Dendritic cell treated with granulocyte-macrophage colony-stimulating factor and Interleukin-4, amounts not matched to agents 40 ng/mL and 50 ng/mL, for 4 days (primary cell): Measurements from ENCODE around the gene XRCC4.

Source experiments
- H3K27ac Mint-ChIP-seq: one replicate; pipeline ENCODE4 v1.8.0; 2022; ENCODE audit warnings: mild to moderate bottlenecking, mixed read lengths
- H3K27me3 Mint-ChIP-seq: one replicate; pipeline ENCODE4 v1.8.0; 2022; ENCODE audit warnings: mild to moderate bottlenecking, mixed read lengths
- H3K36me3 Mint-ChIP-seq: one replicate; pipeline ENCODE4 v1.8.0; 2022; ENCODE audit warnings: low read depth, mixed read lengths
- H3K4me1 Mint-ChIP-seq: one replicate; pipeline ENCODE4 v1.8.0; 2022; ENCODE audit warnings: low read depth, mixed read lengths
- H3K4me3 Mint-ChIP-seq: one replicate; pipeline ENCODE4 v1.8.0; 2022; ENCODE audit warnings: mild to moderate bottlenecking, moderate library complexity, mixed read lengths
- H3K9me3 Mint-ChIP-seq: one replicate; pipeline ENCODE4 v1.8.0; 2022; ENCODE audit warnings: mixed read lengths
- intact Hi-C: fragments of 100-400 bp; cut with micrococcal nuclease; formaldehyde crosslinking; loops from one replicate; pipeline ENCODE4 v1.15.0; 2022

XRCC4 gene

GRCh38 chr5:83313436-83313835, 236.1 kb downstream of the XRCC4 start:
- peaks cover 14% of the 10 kb centered on the region for H3K4me1 Mint-ChIP-seq
- peaks cover 18% of the 10 kb centered on the region for H3K9me3 Mint-ChIP-seq
- H3K27me3 Mint-ChIP-seq = no peaks in the 10 kb centered on the region
- intact Hi-C loops = loop anchor here (5.0 kb wide), 1 partner anchor 159 kb away; the partner anchor contains the start of gene VCAN
- H3K36me3 Mint-ChIP-seq = peaks cover 7% of the 10 kb centered on the region
- peak overlapping the region; percentile 74 for H3K27ac Mint-ChIP-seq
- no peak overlapping the region for H3K4me3 Mint-ChIP-seq

GRCh38 chr5:83321483-83322055, 244.2 kb downstream of the XRCC4 start:
- H3K27me3 Mint-ChIP-seq = no peaks in the 10 kb centered on the region
- no peak overlapping the region for H3K4me3 Mint-ChIP-seq
- H3K36me3 Mint-ChIP-seq = peaks cover 9% of the 10 kb centered on the region
- peaks cover 17% of the 10 kb centered on the region for H3K9me3 Mint-ChIP-seq
- intact Hi-C loops = no loop called here
- peaks cover 15% of the 10 kb centered on the region for H3K4me1 Mint-ChIP-seq
- H3K27ac Mint-ChIP-seq = no peak overlapping the region

GRCh38 chr5:83322273-83322924, 245.1 kb downstream of the XRCC4 start:
- H3K9me3 Mint-ChIP-seq = peaks cover 17% of the 10 kb centered on the region
- peaks cover 15% of the 10 kb centered on the region for H3K4me1 Mint-ChIP-seq
- H3K4me3 Mint-ChIP-seq = no peak overlapping the region
- no peaks in the 10 kb centered on the region for H3K27me3 Mint-ChIP-seq
- peak overlapping the region; percentile 37 for H3K27ac Mint-ChIP-seq
- intact Hi-C loops = no loop called here
- peaks cover 9% of the 10 kb centered on the region for H3K36me3 Mint-ChIP-seq

- H3K4me1 Mint-ChIP-seq = peaks cover 15% of the 10 kb centered on the region
- intact Hi-C loops = no loop called here
- peaks cover 25% of the 10 kb centered on the region for H3K9me3 Mint-ChIP-seq
- H3K27me3 Mint-ChIP-seq = no peaks in the 10 kb centered on the region
- H3K36me3 Mint-ChIP-seq = peaks cover 9% of the 10 kb centered on the region
- no peak overlapping the region for H3K4me3 Mint-ChIP-seq
- H3K27ac Mint-ChIP-seq = no peak overlapping the region
Observed at GRCh38 chr5:83323557-83324180, 246.3 kb downstream of the XRCC4 start.

GRCh38 chr5:83331842-83332241, 254.5 kb downstream of the XRCC4 start:
- no peaks in the 10 kb centered on the region for H3K36me3 Mint-ChIP-seq
- no peaks in the 10 kb centered on the region for H3K4me1 Mint-ChIP-seq
- H3K9me3 Mint-ChIP-seq = peaks cover 8% of the 10 kb centered on the region
- no peak overlapping the region for H3K27ac Mint-ChIP-seq
- H3K4me3 Mint-ChIP-seq = no peak overlapping the region
- no peaks in the 10 kb centered on the region for H3K27me3 Mint-ChIP-seq
- intact Hi-C loops = no loop called here

GRCh38 chr5:83337453-83338035, 260.2 kb downstream of the XRCC4 start:
- H3K27ac Mint-ChIP-seq = no peak overlapping the region

GRCh38 chr5:83340511-83340918, 263.2 kb downstream of the XRCC4 start:
- H3K4me3 Mint-ChIP-seq = no peak overlapping the region
- peak overlapping the region; percentile 46 for H3K27ac Mint-ChIP-seq
- no peaks in the 10 kb centered on the region for H3K27me3 Mint-ChIP-seq
- intact Hi-C loops = no loop called here
- no peaks in the 10 kb centered on the region for H3K36me3 Mint-ChIP-seq
- H3K9me3 Mint-ChIP-seq = peaks cover 18% of the 10 kb centered on the region
- peaks cover 17% of the 10 kb centered on the region for H3K4me1 Mint-ChIP-seq

More at GRCh38 chr5:83337453-83338035, 260.2 kb downstream of the XRCC4 start:
- peaks cover 16% of the 10 kb centered on the region for H3K9me3 Mint-ChIP-seq
- intact Hi-C loops = no loop called here
- H3K4me1 Mint-ChIP-seq = peaks cover 12% of the 10 kb centered on the region
- no peaks in the 10 kb centered on the region for H3K36me3 Mint-ChIP-seq
- no peaks in the 10 kb centered on the region for H3K27me3 Mint-ChIP-seq
- no peak overlapping the region for H3K4me3 Mint-ChIP-seq

- no peaks in the 10 kb centered on the region for H3K27me3 Mint-ChIP-seq
- H3K36me3 Mint-ChIP-seq = no peaks in the 10 kb centered on the region
- H3K4me1 Mint-ChIP-seq = peaks cover 17% of the 10 kb centered on the region
- H3K9me3 Mint-ChIP-seq = peaks cover 25% of the 10 kb centered on the region
- intact Hi-C loops = no loop called here
- no peak overlapping the region for H3K4me3 Mint-ChIP-seq
- no peak overlapping the region for H3K27ac Mint-ChIP-seq
Observed at GRCh38 chr5:83341815-83342334, 264.5 kb downstream of the XRCC4 start.

GRCh38 chr5:83342465-83342864, 265.1 kb downstream of the XRCC4 start:
- Mint-ChIP-seq H3K4me3 (no peak overlapping the region), H3K27ac (no peak overlapping the region), H3K36me3 (peaks cover 6% of the 10 kb centered on the region), H3K4me1 (peaks cover 17% of the 10 kb centered on the region), H3K9me3 (peaks cover 30% of the 10 kb centered on the region), H3K27me3 (no peaks in the 10 kb centered on the region)
- intact Hi-C loops = no loop called here

GRCh38 chr5:83343299-83343698, 266.0 kb downstream of the XRCC4 start:
- H3K4me1 Mint-ChIP-seq = peaks cover 17% of the 10 kb centered on the region
- no peak overlapping the region for H3K4me3 Mint-ChIP-seq
- peaks cover 14% of the 10 kb centered on the region for H3K36me3 Mint-ChIP-seq
- intact Hi-C loops = no loop called here
- H3K27me3 Mint-ChIP-seq = no peaks in the 10 kb centered on the region
- peaks cover 30% of the 10 kb centered on the region for H3K9me3 Mint-ChIP-seq
- peak overlapping the region; percentile 4 for H3K27ac Mint-ChIP-seq

GRCh38 chr5:83345423-83345822, 268.1 kb downstream of the XRCC4 start:
- H3K36me3 Mint-ChIP-seq = peaks cover 34% of the 10 kb centered on the region
- H3K27me3 Mint-ChIP-seq = no peaks in the 10 kb centered on the region
- intact Hi-C loops = no loop called here
- peaks cover 11% of the 10 kb centered on the region for H3K4me1 Mint-ChIP-seq
- H3K27ac Mint-ChIP-seq = no peak overlapping the region
- peaks cover 46% of the 10 kb centered on the region for H3K9me3 Mint-ChIP-seq
- no peak overlapping the region for H3K4me3 Mint-ChIP-seq

GRCh38 chr5:83348281-83348780, 271.0 kb downstream of the XRCC4 start:
- Mint-ChIP-seq H3K4me3 (no peak overlapping the region), H3K27me3 (no peaks in the 10 kb centered on the region), H3K4me1 (peaks cover 5% of the 10 kb centered on the region), H3K27ac (no peak overlapping the region), H3K36me3 (peaks cover 43% of the 10 kb centered on the region), H3K9me3 (peaks cover 54% of the 10 kb centered on the region)
- intact Hi-C loops = no loop called here

GRCh38 chr5:83353231-83353630, 275.9 kb downstream of the XRCC4 start:
- Mint-ChIP-seq H3K36me3 (peaks cover 42% of the 10 kb centered on the region), H3K4me1 (no peaks in the 10 kb centered on the region), H3K4me3 (no peak overlapping the region), H3K9me3 (peaks cover 61% of the 10 kb centered on the region), H3K27ac (no peak overlapping the region), H3K27me3 (no peaks in the 10 kb centered on the region)
- intact Hi-C loops = no loop called here

- intact Hi-C loops = no loop called here
- H3K27me3 Mint-ChIP-seq = no peaks in the 10 kb centered on the region
- peaks cover 56% of the 10 kb centered on the region for H3K9me3 Mint-ChIP-seq
- peaks cover 37% of the 10 kb centered on the region for H3K36me3 Mint-ChIP-seq
- H3K4me1 Mint-ChIP-seq = no peaks in the 10 kb centered on the region
- no peak overlapping the region for H3K27ac Mint-ChIP-seq
- no peak overlapping the region for H3K4me3 Mint-ChIP-seq
Observed at GRCh38 chr5:83353774-83354173, 276.4 kb downstream of the XRCC4 start.
